ENCODE measurements around the gene TFAP2E. TPM values are rescaled to one million over a fixed set of nuclear protein-coding genes. Genes with fewer than 3 reads are reported as not detected.

Gene TFAP2E
- not detected for total RNA-seq

DNA sequence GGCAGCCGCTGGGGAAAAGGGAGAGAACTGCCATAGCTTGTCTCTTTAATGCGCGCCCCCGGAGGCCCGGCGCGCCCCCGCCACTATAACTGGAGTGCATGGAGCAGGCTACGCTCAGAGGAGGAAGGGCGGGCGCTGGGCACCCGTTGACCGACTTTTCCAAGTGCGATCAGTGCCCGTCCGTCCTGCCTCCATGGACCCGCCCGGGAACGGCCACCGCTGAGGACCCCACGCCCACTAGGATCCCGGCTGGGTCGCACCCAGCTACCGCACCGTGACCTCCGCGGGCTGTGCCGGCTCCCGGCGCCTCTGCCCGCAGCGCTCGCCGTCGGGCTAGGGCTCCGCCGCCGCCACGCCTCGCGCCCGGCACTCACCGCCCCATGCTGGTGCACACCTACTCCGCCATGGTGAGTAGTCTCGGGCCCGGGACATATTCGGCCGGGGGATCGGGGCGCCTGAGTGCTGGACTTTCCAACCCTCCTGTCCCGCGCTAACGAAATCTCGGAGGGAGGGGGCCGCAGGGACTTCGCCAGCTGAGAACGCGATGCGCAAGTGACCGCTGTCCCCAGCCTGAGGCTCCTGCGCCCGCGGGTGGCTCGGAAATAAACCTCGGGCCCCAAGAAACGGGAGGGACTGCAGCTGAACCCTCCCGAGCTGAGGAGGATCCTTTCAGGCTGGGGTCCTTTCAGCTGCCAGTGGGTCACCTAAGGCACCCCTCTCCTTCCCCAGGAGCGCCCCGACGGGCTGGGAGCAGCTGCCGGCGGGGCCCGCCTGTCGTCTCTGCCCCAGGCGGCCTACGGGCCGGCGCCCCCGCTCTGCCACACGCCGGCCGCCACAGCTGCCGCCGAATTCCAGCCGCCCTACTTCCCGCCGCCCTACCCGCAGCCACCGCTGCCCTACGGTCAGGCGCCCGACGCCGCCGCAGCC, at the start of gene TFAP2E:
TFAP2E (plus strand) TSS at position 117 of the 927 bp plus-strand sequence; CDS start at position 381, 264 bp downstream.
- DNase-seq, result peak; percentile 44

DNA sequence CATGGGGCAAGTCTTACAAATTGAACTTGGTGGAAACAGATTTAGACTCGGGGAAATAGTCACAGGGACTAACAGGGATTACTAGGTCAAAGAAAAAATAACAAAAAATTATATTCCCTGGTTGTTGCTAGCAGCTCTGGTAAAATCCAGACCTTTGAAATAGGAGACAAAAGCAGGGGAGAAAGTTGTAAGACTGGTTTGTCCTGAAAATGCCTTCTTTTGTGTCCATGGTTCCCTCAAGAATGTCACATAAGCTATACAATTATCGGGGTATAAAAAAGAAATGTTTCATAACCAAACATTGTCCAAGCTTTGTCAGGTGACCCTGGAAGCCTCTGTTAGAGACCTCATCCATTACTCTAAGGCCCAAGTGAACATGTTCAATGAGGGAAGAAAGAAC, 49.0 kb upstream of the TFAP2E start:
- DNase-seq, result peak; percentile 53

DNA sequence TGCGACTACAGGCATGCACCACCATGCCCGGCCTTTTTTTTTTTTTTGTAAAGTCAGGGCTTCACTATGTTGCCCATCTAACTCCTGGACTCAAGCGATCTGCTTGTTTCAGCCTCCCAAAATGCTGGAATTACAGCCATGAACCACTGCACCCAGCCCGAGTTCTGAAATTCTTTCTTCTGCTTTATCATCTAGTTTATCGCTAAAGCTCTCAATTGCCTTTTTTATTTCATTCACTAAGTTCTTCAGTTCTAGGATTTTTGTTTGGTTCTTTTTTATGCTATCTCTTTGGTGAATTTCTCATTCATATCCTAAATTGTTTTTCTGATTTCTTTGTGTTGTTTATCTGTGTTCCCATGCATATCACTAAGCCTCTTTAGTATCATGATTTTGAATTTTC, 42.9 kb upstream of the TFAP2E start:
- no peak for DNase-seq

DNA sequence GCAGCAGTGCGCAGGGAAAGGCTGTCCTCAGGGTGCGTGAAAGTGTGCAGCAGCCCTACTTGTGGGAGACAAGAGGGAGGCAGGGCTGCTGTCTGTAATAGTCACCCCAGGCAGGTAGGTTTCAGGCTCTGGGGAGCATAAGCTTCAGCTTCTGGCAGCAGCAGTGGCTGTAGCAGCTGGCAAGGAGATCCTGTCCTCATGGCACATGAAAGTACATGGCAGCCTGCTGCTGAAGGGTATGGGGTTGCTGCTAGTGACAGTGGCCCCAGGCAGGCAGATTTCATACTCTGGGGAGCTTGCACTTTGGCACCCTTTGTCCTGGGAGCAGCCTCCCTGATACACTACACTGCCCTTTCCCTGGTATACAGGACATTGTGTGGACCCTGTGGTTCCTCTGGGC, 42.2 kb upstream of the TFAP2E start:
- DNase-seq, result no peak

DNA sequence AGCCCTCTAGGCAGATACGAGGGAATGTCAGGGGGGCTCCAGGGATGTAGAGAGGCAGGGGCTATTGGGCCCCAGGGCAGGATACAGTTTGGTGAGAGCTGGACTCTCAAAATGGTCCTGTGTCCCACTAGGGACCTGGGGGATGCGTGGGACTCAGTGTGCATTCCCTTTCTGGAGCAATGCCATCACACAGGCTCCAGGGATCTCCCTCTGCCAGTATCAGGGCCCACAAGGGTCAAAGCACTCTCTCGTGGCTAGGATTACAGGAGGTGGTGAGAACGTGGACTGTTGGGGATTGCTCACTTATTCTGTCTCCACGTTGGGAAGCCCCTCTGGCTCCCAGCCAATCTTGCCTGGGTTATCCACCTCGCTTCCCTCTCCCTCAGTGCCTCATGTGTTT, 41.7 kb upstream of the TFAP2E start:
- no peak for DNase-seq

DNA sequence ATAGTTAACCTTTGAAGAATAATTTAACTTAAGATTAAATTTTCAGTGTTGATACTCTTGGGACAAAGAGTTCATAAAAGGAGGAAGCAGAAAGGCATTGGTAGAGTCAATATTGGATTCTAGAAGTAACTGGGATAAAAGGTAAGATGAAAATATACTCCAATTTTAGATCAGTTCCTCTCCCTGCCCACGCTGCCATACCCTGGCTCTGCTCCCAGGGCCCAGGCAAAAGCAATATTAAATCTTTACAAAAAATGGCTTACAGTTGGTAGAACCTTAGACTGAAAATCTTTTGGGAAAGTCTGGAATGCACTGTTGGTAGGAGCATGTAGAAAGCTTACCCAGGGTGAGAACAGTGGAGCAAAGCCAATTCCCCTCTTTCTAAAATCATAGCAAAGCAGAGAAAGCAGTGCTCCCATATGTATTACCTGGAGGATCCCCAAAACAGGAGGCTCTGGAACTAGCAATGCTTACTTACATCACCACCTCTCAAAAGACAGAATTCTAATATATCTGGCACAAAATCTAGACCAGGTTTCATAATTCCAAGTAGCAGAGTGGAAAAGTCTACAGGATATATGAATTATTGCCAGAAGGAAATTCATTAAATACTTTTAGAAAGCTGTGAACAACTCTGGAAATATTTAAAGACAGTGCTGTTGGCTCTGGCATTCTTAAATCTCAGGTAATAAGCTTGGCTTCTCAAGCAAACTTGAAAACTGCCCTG, 40.5 kb upstream of the TFAP2E start:
- DNase-seq, result peak; percentile 20

DNA sequence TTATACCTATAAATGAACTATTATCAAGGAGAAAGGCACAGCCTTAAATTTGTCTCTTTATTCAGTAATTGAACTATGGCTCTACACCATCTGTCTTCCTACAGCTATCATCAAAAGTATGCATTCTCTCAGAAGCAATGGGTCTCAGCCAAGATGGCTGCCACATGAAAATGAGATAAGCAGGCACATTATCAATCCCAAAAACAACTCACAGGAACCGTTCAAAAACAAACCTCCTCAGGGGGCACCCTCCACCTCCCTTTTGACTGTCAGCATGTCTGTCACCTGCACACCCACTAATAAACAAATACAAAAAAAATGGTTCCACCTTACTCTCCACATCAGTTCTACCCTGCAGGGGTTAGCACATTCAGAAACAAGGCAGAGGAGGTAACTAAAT, 39.5 kb upstream of the TFAP2E start:
- no peak for DNase-seq

DNA sequence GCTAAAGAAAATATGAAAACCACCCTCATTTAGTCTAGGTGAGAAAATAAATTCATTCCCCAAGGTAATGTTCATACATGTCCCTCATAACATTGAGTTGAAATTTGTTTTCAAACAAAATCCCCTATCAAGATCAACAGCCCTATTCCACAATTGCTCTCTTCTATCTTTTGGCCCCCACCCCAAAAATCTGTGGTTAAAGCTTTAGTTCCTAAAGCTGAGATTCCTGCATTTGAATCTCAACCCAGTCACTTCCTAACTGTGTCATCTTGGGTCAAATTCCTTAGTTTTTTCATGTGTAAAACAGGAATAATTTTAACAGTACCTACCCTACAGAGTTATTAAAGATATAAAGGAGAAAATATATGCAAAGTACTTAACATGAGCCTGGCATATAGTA, 37.9 kb upstream of the TFAP2E start:
- DNase-seq, result no peak

DNA sequence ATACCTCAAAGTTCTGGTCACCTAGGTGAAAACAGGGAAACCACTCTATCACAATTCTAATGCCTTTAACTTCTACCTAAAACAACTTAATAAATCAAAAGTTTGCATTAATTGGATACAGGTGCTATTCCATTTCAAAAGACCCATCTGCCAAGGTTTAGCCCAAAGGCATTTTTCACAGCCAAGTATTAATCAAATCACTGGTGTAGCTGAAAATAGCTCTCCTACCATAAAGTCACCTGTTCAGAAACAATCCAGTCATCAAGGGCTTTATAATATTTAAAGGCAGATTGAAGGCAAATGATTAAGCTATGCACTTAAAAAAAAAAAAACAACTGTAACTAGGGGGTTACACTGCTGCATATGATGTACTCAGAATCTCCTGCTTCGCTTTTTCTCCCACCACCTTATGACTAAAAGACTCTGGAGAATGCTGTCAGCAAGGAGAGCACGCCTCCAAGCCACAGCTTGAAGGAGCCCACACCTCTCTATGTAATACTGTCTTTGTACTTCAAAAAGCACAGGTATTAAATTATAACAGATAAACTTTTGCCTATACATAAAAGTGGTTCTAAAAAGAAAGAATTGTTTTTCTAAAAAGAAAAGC, 36.5 kb upstream of the TFAP2E start:
- no peak for DNase-seq

DNA sequence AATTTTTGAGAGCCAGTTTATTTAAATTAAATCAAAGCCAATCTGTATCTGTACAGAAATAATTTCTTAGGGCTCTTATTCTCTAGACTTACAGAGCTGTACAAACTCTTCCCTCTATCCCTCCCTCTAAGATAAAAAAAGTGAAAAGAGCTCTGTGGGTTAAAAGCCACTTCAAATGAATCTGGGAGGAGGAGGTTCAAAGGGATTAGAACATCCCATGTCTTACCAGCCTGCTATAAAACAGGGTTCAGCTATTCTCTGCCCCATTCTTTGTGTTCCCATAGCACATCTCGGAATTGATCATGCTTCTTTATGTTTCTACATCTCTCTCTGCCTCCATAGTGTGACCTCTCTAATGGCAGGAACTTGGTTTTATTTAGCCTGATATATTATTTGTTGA, 35.3 kb upstream of the TFAP2E start:
- no peak for DNase-seq

DNA sequence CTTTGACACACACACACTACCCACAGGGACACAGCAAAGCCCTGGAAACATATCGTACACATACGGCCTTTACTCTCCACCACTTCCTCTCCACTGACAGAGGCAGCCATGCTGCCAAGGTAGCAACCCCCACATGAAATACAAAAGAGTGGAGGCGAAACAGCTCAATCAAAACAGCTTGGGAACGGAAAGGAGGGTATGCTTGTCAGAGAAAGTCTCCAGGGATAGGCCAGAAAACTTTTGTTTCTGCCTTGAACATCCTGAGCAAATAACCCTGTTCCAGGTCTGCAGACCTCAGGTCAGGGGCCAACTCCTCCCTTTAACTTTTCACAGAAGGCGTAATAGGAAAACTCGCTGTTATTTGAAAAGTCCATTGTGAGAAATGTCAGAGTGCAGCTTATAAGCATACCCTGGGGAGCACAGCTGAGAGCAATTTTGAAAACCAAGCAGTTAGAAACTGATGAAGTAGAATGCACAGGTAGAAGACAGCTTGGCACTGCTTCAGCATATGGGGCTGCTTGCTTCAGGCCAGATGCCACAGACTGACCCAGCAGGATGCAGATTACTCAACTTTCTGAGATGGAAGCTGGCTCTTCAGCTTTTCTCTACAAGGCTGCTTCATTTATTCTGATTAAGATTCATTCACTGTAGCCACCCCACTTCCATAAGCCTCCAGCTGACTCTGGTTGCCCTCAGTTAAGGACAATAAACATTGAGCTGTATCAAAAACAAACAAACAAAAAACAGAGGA, 33.9 kb upstream of the TFAP2E start:
- DNase-seq, result peak; percentile 31

DNA sequence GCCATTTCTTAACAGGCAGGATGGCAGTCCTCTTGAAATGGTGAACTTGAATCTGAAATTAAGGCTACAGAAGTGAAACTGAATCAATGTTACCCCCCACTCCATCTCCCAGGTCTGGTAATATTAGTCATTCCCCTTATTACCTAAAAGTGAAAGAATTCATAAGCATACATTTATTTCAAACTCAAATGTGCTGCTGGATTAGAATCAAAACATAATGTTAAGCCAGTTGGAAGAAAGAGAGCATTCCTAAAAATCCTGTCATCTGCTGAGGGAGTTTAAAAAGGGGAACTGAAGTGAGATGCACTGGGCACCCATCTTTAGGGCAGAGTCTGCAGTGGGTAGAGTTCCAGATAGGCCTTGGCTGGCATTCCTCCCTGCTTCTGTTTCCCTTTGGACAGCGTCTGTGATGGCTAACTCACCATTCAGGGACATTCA, 33.3 kb upstream of the TFAP2E start:
- DNase-seq, result peak; percentile 8

DNA sequence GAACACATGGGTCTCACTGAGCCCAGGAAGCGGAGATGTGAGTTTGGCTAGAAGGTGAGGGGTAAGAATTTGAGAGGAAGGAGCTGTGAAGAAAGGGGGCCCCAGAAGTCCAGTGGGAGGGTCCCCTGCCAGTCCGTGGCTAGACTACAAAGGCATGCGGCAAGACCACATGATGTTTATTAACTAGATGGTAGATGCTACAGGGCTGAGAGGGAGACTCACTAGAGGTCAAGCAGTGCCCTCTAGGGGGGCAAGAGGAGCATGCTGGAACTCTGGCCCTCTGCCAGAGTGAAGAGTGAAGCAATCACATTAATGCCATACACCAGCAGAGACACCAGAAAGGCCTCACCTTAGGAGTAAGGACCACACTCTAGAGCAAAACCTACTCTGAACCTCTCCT, 28.1 kb upstream of the TFAP2E start:
- peak; percentile 44 for DNase-seq

DNA sequence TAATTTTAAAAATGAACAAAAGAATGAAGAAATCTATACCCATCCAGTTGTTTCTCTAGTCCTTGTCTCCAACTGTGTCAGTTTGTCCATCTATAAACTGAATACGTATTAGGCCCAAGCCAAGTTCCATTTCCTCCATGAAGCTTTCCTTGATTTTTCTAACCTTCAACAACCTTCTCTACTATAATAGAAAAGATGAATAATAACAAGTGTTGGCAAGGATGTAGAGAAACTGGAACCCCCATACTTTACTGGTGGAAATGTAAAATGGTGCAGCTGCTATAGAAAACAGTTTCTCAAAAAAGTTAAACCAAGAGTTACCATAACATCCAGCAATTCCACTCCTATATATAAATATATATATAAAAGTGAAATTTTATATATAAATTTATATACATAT, 26.5 kb upstream of the TFAP2E start:
- no peak for DNase-seq

DNA sequence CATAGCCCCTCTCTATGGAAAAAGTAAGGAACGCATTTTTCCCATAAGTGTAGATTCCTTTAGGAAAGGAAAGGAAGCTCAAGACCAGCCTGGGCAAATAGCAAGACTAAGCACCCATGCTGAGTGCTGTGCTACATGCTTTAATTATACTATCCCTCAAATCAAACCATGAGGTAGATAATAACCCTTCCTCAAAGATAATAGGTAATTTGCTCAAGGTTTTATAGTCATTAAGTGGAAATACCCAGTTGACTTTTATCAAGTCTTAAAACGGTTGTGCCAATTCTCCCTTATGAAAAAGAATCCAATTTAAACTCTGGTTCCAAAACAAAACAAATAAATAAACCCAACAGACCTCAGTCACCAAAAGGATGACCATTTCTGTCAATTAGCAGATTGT, 19.3 kb upstream of the TFAP2E start:
- DNase-seq, result no peak

DNA sequence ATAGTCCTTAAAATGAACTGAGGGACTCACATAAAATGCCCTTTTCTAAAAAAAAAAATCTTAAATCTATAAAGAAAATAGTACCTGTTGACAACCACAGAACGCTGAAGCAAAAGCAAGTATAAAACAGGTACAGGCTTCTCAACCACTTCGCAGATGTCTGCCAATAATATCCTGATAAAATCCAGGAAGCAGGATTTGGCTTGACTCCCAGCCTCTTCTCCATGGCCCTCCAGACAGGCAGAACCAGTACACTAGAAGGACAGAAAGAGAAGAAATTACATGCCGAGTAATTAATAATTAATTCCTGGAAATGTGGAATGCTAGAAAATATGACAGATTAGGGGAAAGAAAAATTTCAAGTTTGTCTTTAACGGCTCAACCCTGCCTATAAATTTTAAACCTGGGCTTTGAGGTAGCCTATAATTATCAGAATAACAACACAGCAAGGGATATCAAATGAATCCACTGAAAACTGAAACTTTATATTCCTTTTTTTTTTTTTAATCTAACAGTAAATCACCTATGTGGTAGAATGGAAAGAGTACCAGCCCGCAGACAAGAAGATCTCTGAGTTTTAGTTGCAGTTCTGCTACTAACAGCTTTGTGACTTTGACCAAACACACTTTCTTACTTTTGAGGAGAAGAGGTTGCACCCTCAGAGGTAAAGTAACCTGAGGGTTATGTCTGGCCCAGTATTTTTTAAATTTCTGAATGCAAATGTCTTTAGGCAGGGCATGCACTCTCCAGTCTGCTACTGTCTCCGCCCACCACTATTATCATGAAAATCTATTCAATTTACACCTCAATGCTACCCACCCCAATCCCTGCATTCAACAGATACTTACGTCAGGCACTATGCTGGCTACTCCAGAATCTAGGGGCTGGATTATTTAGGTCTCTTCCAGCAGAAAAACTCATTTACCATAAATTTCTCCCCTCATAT, 18.6 kb upstream of the TFAP2E start:
- DNase-seq, result no peak

DNA sequence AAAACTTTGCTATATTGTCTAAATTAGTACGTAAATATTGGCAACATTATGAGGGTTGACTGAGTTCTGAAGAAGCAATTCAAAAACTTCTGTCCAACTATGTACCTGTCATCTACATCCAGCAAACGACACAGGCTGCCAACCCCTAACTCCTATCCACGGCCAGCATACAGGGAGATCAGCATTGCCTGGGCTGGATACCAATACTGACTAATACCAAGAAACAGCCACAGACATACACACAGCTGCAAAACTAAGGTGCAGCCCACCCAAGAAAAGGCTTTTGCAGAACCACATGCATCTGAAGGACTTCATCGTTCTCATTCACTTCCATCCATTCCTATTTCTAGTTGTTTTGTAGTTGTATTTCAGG, 17.9 kb upstream of the TFAP2E start:
- DNase-seq, result peak; percentile 18

DNA sequence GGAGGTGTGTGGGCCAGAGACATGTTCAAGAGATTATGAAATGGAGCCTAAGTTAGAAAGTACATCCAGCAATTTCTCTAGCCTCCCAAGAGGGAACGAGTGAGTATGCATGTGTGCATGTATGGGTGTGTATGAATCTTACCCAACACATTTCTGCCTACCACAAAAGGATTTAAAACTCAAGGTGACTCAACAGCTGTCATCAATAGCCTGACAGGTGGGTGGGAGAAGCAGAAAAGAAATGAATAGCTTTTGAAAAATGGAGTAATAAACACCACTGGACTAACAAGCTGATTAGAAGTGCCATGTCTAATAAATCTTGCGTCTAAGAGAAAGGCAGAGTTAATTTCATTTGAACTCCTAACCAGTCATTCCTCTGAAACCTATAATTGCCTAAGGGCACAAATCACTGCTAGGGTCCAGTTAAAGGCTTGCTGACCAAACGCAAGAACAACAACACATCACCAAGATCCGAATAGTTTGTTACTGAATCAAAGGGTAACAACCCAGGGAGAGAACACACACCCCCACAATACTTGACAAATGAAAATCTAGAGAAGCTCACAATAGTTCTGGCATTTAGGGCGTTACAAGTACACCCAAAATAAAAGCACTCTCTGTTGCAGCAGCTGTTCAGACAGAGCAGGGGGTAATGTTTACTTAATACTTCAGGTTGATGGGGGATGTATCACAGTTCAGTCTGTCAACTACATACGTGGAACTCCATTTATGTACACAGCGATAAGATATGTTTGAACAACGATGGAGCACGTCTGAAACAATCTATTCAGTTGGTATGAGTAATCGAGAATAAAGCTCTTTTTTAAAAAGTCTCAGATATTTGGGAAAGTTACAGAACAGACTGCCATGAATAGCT, 17.3 kb upstream of the TFAP2E start:
- DNase-seq, result peak; percentile 31

DNA sequence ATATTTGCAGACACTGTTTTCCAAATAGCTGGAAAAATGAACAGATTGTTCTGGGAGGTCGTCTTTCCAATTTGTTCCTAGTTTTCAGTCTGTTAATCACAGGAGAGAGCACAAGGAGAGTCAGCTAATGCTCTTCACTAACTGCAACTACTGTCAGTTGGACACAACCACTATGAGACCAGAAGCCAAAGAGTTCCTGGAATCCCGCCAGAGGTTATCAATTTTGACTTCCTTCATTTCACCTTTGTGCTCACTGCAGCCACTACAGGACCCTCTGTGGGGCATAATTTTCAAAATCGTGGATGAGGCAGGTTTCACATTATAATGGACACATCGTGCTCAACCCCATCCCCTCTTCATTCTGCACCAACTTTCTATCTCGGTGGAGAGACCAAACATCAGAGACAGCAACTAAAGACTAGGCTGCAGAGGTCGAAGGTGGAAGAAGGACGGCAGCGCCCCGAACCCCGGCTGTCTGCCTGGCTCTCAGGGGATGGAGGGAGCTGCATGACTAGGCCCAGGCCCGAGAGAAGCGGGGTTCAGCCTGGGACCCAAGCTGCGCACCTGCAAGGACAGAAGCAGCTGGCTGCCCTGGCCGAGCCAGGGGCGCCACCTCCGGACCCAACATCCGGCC, 16.5 kb upstream of the TFAP2E start:
- no peak for DNase-seq

Data from tongue (tissue), 2 donors.